Psoas muscle (tissue), 8 donors: ENCODE data around the gene ECI1. TPM values are rescaled to one million over a fixed set of nuclear protein-coding genes. Genes with fewer than 3 reads are reported as not detected.

ENCODE experiments used
- ATAC-seq, 4 donors: fragments of 200-7000 bp; cut with Tn5 transposase; one replicate each; pipeline ENCODE4 v1.9.1; 2020; ENCODE audit warnings: moderate library complexity in 3 of 4, mild to moderate bottlenecking in 2 of 4
- DNase-seq, 2 donors: peaks; one replicate each; pipeline ENCODE4 v3.0.0-alpha.2; 2020
- H3K27ac ChIP-seq: fragments of 200-600 bp; one replicate; pipeline ENCODE4 v1.8.0; 2022
- H3K27me3 ChIP-seq, 3 donors: fragments of 200-600 bp in 1 of 3; one replicate each; pipeline versions ENCODE4 v1.6.1 to v1.8.0; 2013 to 2022; ENCODE audit warnings: low read length in 2 of 3, mild to moderate bottlenecking in 2 of 3, moderate library complexity in 1 of 3; ENCODE audit not compliant: insufficient read depth in 3 of 3
- H3K36me3 ChIP-seq, 2 donors: fragments of 200-600 bp in 1 of 2; one replicate each; pipeline versions ENCODE4 v1.6.1 to v1.8.0; 2013 to 2022; ENCODE audit warnings: low read depth in 1 of 2, mild to moderate bottlenecking in 1 of 2, moderate library complexity in 1 of 2; ENCODE audit not compliant: insufficient read depth in 1 of 2
- H3K4me1 ChIP-seq: fragments of 200-600 bp; one replicate; pipeline ENCODE4 v1.8.0; 2022
- H3K4me3 ChIP-seq: fragments of 200-600 bp; one replicate; pipeline ENCODE4 v1.8.0; 2022; ENCODE audit warnings: mild to moderate bottlenecking
- H3K9me3 ChIP-seq: fragments of 200-600 bp; one replicate; pipeline ENCODE4 v1.8.0; 2022
- CTCF ChIP-seq: fragments of 200-600 bp; IDR thresholded peaks from one replicate; pipeline ENCODE4 v1.8.0; 2022; ENCODE audit warnings: antibody characterized with exemption
- WGBS, 3 donors: extraction: QIAGEN DNeasy Blood & Tissue Kit; methylation state at CpG; one replicate each; pipeline versions ENCODE4 v1.1.6 to v1.1.7; 2013; 5-methylcytosine and 5-hydroxymethylcytosine counted together
- intact Hi-C, 2 donors: fragments of 100-400 bp; cut with DNase I; formaldehyde crosslinking; loops; one replicate each; pipeline versions ENCODE4 v1.11.0 to v1.14.2; 2022
- polyA plus RNA-seq, 3 donors: library from polyadenylated mRNA; stranded (reverse); fragments of 200-250 nt; gene quantifications; one replicate each; pipeline ENCODE4 v1.2.3, GENCODE V29; 2013
- total RNA-seq, 4 donors: library from RNA; stranded (reverse); fragmentation: NEBNext Ultra II Directional in 2 of 4; extraction: Animal tissue kit (Norgen Biotek cat#: 25700) in 2 of 4; gene quantifications; one replicate each; pipeline versions ENCODE4 v1.2.1 to v1.2.4, GENCODE V29; 2021 to 2023
- donor health status: healthy with polysubstance abuse.
- donor health status: DM: no; HTN: no; CAD: no; lungs with moderate emphysema.
- donor health status: Bipolar disorder and iron deficiency.
- donor health status: healthy.
- donor health status: DM: yes; HTN: yes; CAD: no.
- donor health status: DM: no; HTN: no; CAD: no.
- donor health status: DM: no; HTN: no; CAD: no.
- donor health status: DM: yes; HTN: yes; CAD: no.

ECI1 gene
- total and polyA plus RNA-seq, 7 donors, result 81.7 to 205 (median 138) TPM

GRCh38 chr16:2289282-2289681, 37.9 kb upstream of the ECI1 start:
- Histone ChIP-seq H3K27me3 (no peaks in the 10 kb centered on the region), H3K4me1 (no peaks in the 10 kb centered on the region), H3K9me3 (no peaks in the 10 kb centered on the region), H3K4me3 (no peak overlapping the region), H3K36me3 (peaks cover 0 to 45% of the 10 kb centered on the region in 2 donors), H3K27ac (no peak overlapping the region)
- TF ChIP-seq CTCF, result no peak
- ATAC-seq, result no peak
- WGBS, 3 donors, result 91 to 94% (median 92%) methylated on average over 23 of the region's 23 CpGs
- intact Hi-C loops, result loop anchor here in 1 of 2 donors (10.0 kb wide), 1 partner anchor 126 kb away; no protein-coding TSS in a partner anchor
- no peak for DNase-seq

GRCh38 chr16:2288726-2289125, 37.3 kb upstream of the ECI1 start:
- ATAC-seq (no peak), DNase-seq (no peak)
- no peaks in the 10 kb centered on the region for H3K27me3 ChIP-seq
- H3K4me3 ChIP-seq, result no peak overlapping the region
- TF ChIP-seq CTCF, result no peak
- no peaks in the 10 kb centered on the region for H3K9me3 ChIP-seq
- no peaks in the 10 kb centered on the region for H3K4me1 ChIP-seq
- intact Hi-C loops, result loop anchor here in 1 of 2 donors (10.0 kb wide), 1 partner anchor 126 kb away; no protein-coding TSS in a partner anchor
- peaks cover 0 to 48% of the 10 kb centered on the region in 2 donors for H3K36me3 ChIP-seq
- no peak overlapping the region for H3K27ac ChIP-seq
- WGBS, 3 donors, result 69 to 77% (median 76%) methylated on average over 8 of the region's 8 CpGs

GRCh38 chr16:2287916-2288547, 36.6 kb upstream of the ECI1 start:
- H3K36me3 ChIP-seq, result peaks cover 0 to 45% of the 10 kb centered on the region in 2 donors
- WGBS, 3 donors, result 80 to 83% (median 82%) methylated on average over 35 of the region's 35 CpGs
- no peaks in the 10 kb centered on the region for H3K4me1 ChIP-seq
- no peak for TF ChIP-seq CTCF
- no peaks in the 10 kb centered on the region for H3K9me3 ChIP-seq
- DNase-seq, result no peak
- no peaks in the 10 kb centered on the region for H3K27me3 ChIP-seq
- H3K4me3 ChIP-seq, result no peak overlapping the region
- ATAC-seq, result no peak
- intact Hi-C loops, result loop anchor here in 1 of 2 donors (10.0 kb wide), 1 partner anchor 127 kb away; no protein-coding TSS in a partner anchor
- no peak overlapping the region for H3K27ac ChIP-seq

- no peak for TF ChIP-seq CTCF
- Histone ChIP-seq H3K4me1 (no peaks in the 10 kb centered on the region), H3K27me3 (no peaks in the 10 kb centered on the region), H3K9me3 (no peaks in the 10 kb centered on the region), H3K27ac (no peak overlapping the region), H3K4me3 (no peak overlapping the region), H3K36me3 (peaks cover 0 to 36% of the 10 kb centered on the region in 2 donors)
- no peak for ATAC-seq
- DNase-seq, result no peak
- intact Hi-C loops, result loop anchor here in 1 of 2 donors (10.0 kb wide), 1 partner anchor 128 kb away; no protein-coding TSS in a partner anchor
- WGBS, 3 donors, result 90 to 93% (median 91%) methylated on average over 17 of the region's 17 CpGs
Measured at GRCh38 chr16:2286550-2286949, 35.2 kb upstream of the ECI1 start.
